Activated CD4-positive, CD25-positive, alpha-beta regulatory T cell (primary cell): Measurements from ENCODE around the gene LRP1-AS.

Source experiments
- DNase-seq, 4 experiments: peaks; one replicate each; lab custom pipeline; 2025; lab: John Stamatoyannopoulos, UW

LRP1-AS gene

DNA sequence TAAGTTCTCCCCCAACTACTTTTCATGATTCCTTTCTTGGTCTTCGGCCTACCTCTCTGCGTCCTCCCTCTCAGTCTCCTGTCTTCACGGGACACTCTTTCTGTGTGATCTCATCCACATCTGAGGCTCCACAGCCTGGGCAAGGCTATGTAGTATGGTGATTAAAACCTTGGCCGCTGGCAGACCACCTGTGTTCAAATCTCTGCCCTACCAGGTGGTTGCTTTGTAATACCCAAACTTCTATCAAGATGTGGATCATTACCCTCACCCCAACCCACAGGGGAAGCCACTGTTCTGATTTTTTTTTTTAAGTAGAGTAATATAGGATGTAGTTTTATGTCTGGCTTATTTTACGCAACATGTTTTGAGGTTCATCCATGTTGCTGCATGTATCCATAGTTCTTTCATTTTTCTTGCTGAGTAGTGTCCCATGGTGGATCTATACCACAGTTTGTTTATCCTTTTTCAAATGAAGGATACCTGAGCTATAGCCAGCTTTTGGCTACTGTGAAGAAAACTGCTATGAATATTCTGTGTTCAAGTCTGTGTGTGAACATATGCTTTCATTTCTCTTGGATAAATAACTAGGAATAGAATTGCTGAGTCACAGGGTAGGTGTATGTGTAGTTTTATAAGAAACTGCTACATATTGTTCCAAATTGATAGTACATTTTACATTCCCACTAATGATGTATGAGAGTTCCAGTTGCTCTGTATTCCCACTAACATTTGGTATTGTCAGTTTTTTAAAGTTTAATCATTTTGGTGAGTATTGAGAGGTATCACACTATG lies 27.9 kb downstream of the LRP1-AS start:
- no peak for DNase-seq

DNA sequence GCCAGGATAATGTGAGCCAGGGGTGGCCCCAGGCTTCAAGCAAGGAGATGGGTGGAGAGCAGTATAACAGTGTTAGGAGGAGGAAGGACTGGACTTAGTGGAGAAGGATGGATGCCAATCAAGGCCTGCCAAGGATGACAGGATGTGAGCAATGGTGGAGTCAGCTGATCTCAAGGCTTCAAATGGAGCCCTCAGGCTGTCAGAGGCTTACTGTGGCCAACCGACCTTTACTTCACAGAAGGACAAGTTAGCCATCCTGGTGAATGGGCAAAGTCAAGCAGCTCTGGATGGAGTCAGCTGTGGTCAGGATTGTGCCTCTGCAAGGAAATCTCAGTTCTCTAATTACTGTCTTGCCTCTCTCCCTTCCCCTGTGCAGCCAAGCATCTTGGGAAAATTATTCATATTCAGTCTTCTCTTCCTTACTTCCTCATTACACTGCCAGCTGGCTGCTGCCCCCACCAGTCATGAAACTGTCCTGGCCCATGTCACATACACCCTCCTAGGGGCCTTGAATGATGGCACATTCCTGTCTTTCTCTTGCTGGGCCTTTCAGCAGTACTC lies 28.6 kb downstream of the LRP1-AS start:
- no peak for DNase-seq

DNA sequence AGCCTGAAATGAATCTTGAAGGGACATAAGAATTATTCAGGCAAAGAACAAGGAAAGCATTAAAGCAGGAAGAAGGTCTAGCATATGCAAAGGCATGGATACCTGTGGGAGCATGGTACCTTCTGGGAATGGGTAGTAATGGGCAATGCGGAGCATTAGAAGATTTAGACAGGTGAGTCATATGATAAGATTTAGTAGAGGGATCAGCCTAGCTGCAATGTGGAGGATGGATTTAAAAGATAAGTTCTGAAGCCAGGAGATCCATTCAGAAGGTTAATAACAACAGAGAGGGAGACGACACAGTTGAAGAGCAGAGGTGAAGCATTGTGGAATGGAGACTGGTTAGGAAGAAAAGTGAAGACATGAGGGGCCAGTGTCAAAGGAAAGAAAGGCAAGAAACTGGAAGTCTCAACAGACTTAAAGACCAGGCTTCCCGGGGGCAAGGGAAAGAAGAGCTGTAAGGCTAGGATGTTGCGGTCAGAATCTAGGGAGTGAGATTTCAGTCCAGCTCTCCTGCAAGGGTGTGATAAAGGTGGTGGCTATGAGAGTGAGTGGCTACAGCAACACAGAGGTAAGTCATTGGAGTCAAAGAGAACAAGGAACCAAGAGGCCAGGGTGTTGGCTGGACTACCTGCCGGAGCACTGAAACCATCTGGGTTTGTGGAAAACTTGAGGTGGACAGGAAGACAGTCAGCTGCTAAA lies 30.7 kb downstream of the LRP1-AS start:
- no peak for DNase-seq

DNA sequence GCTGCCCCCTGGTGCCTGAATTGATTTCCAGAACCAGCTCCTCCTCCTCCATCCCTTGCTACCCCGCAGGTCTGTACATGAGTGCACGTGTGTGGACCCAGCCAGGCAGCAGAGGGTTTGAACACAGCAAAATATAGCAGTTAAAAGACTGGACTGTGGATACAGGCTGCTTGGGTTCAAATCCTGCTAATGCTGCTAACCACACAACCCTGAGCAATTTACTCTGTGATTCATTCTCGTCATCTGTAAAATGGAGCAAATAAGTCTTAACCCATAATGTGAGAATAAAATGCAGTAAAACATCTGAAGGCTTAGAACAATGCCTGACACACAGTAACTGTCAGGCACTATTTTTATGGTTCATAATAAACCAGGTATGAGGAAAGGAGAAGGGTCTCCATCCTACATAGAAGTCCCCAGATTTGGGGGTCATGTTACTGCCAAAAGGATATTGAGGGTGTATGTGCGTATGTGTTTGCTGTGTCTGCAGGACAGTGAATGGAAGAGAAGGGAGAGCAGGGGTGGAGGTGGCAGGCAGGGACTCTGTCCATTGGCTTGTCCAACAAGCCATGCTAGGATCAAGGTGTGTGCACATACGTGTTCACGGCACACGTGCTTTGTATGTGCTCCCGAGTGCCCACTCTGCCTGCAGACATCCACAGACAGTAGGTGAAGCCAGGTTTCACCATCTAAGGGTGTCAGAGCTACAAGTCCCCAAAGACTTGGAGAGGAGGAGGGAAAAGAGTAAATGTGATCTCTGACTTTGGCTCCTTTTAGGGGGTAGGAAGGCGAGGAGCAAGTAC lies 34.7 kb downstream of the LRP1-AS start:
- no peak for DNase-seq

DNA sequence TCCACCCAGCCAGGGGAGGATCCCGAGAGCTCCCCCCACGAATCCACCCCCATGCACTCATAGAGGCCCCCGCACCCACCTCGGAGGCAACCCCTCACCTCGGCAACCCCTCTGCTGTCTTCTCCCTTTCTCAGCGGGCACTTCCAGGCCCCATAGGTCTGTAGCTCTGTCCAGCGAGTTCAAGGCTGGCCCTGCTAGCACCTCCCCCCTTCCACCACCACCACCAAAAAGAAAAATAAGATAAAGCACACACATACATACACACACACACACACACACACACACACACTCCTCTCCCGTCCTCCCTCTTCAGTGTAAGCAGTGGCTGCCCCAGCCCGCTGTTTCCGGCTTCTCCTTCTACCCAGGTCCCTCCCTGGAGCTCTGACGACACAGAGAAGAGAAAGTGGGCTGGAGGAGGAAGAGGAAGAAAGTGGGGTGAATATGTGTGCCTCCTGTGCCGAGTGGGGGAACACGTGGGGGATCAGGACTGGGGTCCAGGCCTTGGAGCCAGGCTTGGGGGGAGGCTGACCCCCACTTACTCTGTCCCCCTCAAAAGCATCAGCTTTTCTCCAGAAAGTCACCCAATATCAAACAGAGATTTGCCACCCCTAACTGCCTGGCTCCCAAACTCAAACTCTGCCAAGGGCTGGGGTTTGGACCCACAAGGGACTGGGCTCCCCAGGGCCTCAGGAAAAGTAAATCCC lies 36.2 kb downstream of the LRP1-AS start, which contains the start of gene STAT6:
Gene STAT6 (minus strand): TSS at position 332 of the 704 bp plus-strand sequence. CDS start 3,084 bp downstream, outside the sequence.
- peak; percentile 25 to 70 (median 60) for DNase-seq

DNA sequence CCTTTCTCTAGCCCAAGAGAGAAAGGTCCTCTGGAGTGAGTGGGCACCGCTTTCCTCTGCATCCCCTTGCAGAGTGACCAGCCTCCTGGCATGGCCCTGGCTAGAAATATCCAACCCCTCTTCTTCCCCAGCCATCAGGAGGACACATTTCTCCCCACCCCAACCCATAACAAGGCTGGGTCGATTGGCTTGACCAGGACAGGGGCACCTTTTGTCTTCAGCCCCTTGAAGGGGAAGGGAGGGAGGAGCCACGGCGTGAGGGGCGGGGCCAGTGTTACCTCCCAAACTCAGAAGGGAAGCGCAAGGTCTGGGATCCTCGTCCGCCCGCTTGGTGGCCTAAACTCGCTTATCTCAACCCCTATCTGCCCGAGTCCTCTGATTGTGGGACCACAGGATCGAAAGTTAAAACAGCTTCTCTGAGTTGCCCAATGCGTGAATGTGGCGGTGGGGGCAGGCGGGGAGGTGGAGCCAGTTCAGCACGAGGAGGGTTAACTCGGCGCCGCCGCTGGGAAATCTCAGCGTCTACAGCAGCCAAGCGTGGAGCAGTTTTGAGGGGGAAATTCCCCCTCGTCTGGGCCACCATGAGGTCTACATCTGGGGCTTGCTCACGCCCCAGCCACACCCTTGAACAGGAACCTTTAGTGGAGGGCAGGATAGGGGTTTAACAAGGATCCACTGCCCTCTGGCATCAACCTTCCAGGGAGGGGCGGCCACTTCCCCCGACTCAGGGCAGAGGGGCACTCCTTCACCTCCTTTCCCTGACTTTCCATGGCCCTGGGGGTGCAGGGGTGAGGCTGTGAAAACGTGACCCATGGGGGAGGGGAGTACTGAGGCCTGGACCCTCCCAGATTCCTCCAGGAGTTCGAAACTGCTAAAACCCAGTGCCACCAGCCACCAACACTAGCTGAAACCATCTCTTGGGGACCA lies 37.1 kb downstream of the LRP1-AS start:
- DNase-seq = peak in 3 of 4 experiments; percentile 36 to 52 (median 43)

DNA sequence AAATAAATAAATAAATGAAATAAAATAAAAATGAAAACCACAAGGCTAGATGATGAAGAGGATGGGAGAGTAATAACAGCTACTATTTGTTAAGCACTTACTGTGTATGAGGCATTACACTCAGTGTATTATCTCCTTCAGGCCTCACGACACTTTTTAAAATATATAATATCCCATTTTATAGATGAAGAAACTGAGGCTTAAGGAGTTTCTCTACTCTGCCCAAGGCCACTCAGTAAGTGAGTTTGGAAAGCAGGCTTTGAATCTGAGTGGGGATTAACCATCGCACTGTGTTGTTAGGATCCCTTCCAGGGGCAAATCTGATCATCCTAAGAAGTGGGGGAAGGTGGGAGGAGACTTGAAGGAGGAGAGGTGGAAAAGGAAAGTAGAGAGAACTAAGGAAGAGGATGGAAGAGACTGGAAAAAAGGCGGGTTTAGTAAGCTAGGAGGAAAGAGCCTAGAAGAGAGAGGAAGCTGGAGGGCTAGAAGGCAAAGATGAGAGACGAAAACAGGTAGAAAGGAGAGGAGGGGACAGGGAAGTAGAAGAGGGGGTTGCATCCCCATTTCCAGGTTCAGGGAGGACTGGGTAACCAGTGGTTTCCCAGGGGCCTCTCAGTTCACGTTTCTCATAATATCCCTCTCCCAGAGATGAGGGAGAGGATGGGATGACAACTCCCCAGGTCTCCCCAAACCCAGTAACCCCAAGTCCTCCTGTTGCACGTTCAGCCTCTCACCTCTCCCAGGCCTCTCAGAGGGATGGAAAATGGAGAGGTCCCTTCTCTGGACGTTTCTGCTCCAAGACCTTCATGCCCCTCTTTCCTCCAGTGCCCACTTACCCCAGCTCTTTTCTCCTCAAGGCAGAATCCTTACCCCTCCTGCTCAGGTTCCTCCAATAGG lies 38.0 kb downstream of the LRP1-AS start:
- DNase-seq = no peak

DNA sequence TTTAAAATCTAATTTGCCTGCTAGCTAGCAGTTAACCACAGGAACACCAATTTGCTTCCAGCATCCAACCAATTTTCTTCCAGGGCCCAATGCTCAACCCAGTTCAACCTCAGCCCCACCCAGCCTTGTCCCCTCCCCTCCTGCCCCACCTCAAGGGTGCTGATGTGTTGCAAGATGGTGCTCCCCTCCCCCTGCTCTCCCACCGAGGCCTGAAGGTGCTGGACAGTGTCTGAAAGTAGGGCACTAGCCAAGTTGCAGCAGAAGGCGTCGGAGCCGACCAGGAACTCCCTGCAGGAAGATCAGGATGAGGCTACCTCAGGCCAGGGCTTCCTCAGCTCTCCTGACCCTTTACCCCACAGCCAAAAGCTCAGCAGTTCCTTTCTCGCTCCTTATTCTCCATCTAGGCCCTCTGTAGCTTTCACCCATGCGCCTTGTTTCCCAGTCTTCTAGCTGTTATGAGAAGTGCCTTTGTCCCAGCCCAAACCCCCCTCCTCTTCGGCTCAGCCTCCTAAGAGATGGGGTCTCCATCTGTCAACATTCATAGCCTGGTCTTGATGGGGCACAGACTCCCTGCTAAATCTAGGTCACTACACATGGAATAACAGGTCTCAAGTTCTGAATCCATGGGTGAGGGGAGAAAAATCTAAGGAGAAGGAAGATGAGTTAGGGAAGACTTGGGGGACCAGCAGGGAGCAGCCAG lies 39.8 kb downstream of the LRP1-AS start:
- DNase-seq = no peak

DNA sequence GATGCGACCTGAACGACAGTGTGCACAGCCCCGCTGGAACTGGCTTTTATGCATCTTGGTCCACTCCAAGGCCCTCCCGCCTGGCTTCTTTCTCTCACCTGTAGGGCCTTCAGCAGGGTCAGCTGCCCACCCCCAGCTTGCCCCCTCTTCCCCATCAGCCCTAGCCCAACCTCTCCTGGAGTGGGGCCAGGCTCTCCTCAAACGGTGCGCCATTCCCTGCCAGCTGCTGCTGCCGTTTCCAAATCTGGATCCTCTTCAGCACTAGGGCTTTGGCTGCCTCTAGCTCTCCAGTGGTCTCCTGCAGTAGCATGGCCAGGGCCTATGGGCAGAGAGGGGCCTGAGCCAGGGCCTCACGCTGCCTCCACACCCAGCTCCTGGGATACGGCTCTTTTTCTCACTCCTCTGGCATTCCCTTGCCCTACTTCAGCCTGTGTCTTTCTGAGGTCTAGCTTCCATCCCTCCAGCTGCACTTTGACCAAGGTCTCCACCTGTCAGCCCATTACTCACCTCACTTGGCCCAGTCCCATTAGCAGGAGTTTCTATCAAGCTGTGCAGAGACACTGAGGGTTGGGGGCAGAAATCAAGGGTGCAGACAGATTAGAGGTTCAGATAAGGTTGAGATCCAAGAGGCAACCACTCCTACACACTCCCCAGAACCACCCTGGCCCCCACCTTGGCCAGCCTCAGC lies 41.3 kb downstream of the LRP1-AS start:
- DNase-seq = no peak

DNA sequence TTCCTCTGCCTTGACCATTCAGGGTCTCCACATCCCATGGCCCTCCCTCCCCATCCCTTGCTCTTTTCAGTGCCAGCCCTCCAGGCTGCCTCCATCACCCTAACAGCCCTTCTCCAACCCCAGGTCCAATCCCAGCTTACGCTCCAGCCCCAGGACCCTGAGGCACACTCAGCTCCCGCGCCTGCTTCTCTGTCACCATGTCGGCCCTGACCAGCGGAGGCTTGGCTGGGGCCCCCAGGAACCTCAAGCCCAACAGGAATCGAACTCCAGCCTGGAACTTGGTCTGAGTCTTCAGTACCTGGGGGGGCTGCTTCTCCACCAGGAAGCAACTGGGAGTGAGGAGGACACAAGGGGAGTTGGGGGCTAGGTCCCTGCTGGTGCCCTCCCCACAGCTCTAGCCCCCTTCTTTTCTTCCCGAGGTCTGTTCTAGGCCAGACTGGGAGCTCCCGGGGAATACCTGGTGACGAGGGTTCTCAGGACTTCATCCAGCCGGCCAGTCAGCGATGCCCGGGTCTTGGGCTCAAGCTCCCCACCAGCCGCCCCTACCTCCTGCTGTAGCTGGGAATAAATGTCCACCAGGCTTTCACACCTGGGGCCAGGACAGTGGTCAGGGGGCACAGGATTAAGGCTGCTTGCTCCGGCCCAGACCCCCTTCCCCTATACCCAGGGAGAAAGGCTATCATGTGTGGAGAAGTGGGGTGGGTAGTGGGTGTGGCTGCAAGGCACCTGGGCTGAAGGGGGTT lies 42.2 kb downstream of the LRP1-AS start:
- DNase-seq = no peak

DNA sequence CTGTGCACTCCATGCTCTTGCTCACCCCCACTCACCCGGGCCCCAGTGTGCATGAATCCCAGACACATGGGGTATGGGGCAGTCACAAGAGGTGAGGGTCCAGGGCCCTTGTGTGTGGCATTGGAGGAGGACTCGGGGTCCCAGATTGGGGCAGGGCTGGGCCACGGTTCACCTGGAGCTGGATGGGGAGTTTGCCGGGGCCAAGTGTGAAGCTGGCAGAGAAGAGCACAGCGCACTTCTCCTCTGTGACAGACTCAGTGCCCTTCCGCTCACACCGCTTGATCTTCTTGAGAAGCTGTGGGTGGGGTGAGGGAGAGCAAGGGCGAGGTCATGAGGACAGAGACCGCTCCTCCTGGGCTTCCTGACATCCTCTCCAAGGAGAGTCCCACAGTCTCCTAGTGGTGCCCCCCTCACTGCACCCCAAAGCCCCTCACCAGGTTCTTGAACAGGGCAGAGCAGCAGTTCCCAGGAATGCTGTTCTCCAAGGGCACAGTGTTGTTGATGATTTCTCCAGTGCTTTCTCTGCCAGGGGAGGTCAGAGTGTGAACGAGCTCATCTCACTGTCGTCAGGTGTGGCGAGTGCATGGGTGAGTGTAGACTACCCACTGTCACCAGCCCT lies 43.0 kb downstream of the LRP1-AS start:
- DNase-seq = no peak

DNA sequence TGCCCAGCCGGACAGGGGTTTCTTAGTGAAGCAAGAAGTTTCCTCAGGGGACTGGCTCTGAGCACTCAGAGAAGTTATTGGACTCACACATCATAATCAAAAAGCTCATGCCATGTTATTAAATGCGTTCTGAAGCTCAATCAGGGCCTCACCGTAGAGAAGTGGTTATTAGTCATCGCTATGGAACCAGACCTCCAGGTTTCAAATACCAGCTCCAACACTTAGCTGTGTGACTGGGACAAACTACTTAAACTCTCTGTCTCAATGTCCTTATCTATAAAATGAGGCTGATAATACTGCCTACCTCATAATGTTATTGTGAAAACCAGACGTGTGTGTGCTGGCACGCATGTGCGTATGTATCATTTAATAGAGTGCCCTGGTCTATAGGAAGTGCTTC lies 43.6 kb downstream of the LRP1-AS start:
- no peak for DNase-seq

DNA sequence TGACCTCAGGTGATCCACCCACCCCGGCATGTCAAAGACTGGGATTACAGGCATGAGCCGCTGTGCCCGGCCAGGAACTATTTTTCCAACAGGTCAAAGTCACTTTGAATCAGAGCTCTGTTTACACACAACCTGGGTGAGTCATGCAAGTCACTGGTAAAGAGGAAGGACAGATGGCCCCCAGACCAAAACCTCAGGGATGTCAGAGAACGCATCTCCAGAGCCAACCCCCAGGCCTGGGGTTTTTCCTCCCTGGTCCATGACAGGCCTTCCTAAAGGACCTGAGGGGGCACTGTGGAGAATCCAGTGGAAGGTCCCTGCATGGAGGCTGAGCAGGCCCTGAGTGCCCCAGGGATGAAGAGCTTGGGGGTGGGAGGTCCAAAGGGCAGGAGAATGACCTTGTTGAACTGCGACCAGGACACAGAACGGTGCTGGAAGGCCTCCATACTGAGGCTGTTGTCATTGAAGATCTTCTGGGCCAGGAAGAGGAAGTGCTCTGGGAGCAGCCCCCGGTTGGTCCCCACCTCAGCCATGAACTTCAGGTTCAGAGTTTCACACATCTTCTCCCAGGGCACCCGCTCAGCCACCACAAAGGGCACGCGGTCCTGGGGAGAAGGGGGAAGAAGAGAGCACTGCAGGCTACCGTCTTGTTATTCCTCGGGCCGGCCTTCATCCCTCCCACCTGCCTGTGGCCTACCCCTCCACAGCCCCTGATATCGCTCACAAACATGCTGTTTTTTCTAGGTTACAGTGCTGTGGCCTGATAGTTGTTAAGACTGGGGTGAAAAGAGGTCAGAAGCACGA lies 45.3 kb downstream of the LRP1-AS start:
- no peak for DNase-seq

DNA sequence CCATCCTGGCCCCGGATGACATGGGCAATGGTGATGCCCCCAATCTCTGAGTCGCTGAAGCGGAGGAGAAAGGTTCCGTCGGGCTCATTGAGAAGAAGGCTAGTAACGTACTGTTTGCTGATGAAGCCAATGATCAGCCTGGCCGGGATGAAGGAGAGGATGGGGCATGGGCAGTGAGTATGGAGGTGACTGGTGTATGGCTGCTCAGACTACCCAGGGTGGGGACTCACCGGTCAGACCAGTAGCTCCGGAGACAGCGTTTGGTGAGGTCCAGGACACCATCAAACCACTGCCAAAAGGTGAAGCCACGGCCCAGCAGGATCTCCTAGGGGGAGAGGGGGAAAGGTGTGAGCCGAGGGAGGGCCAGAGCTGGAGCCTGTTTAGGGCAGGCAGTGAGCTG lies 47.7 kb downstream of the LRP1-AS start:
- DNase-seq = no peak

DNA sequence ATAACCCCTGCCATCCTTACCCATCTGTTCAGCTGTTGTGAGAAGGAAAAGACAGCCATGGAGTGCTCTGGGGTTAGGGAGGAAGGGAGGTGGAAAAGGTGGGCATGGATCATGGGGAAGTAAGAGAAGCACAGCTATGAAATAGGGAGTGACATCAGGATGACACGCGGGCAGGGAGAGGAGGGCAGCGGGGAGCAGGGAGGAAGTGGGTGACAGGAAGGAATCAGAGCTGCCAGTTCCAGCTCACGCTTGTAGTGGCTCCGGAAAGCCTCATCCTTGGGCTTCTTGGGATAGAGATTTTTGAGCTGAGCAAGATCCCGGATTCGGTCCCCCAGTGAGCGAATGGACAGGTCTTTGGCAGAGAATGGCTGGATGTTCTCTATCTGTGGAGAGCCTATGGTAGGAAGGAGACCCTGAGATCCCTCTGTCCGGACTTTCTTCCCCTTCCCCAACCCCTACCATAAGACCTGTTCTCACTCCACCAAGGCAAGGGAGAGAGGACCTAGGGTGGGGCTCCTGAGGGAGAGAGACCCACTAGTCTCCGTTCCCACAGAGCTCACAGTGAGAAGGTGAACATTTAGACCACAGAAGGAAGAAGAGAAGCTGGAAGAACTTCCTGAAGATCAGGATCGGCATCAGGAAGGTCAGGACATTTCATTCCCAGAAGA lies 48.2 kb downstream of the LRP1-AS start:
- DNase-seq = no peak

DNA sequence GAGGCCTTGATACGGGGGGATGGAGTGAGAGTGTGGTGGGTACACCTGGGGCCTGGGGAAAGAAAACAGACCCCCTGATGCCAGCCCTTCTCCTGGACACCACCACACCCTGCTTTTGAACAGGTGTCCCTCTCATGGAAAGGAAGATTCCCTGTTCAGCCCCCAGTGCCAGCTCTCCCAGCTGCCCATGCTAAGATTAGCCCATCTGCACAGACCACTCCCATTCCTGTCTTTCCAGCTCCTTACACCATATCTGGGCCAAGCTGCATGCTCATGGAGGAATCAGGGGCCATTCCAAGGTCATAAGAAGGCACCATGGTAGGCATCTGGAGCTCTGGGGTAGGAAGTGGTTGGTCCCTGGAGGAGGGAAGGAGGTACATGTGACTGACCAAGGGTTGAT lies 48.9 kb downstream of the LRP1-AS start:
- no peak for DNase-seq
